K562 (cell line): ENCODE measurements around the gene ZNF628. TPM values are rescaled to one million over a fixed set of nuclear protein-coding genes. Genes with fewer than 3 reads are reported as not detected.

Experiments
- ARID1B ChIP-seq: fragments of 450-650 bp; IDR thresholded peaks from 2 replicates; pipeline ENCODE4 v1.6.1; 2016; ENCODE audit warnings: antibody characterized with exemption, mild to moderate bottlenecking, inconsistent platforms
- CREB1 ChIP-seq, 2 experiments: sonication (generic) in 1 of 2; formaldehyde crosslinking in 1 of 2; IDR thresholded peaks; 2 replicates each; pipeline versions ENCODE4 v1.6.1 to v1.8.0; 2012 to 2022; ENCODE audit warnings: inconsistent platforms in 1 of 2, mild to moderate bottlenecking in 1 of 2, missing genetic modification reagents in 1 of 2, moderate library complexity in 1 of 2
- JUN ChIP-seq, 2 experiments: sonication (generic) in 1 of 2; formaldehyde crosslinking in 1 of 2; IDR thresholded peaks; 2 replicates each; pipeline versions ENCODE4 v1.6.1 to v1.8.0; 2012 to 2022; ENCODE audit warnings: borderline replicate concordance in 2 of 2, mild to moderate bottlenecking in 2 of 2, improper control_type of control experiment in 1 of 2, low read depth in 1 of 2, low read length in 1 of 2, missing genetic modification reagents in 1 of 2
- KAT7 ChIP-seq: sonication (generic); formaldehyde crosslinking; IDR thresholded peaks from 2 replicates; pipeline ENCODE4 v1.8.0; 2022; ENCODE audit warnings: missing genetic modification reagents, mild to moderate bottlenecking, borderline replicate concordance
- MEIS2 ChIP-seq: fragments of 450-650 bp; IDR thresholded peaks from 2 replicates; pipeline ENCODE4 v1.6.1; 2014; ENCODE audit warnings: mild to moderate bottlenecking; ENCODE audit not compliant: partially characterized antibody
- SMAD4 ChIP-seq: fragments of 250-450 bp; sonication (Bioruptor Pico); conservative IDR thresholded peaks from 2 replicates; pipeline ENCODE4 v1.8.0; 2021; ENCODE audit warnings: inconsistent platforms, mild to moderate bottlenecking, moderate library complexity
- SUPT5H ChIP-seq: fragments of 450-650 bp; IDR thresholded peaks from 2 replicates; pipeline ENCODE4 v1.6.1; 2016
- ZNF431 ChIP-seq: sonication (generic); formaldehyde crosslinking; IDR thresholded peaks from 2 replicates; pipeline ENCODE4 v1.8.0; 2022; ENCODE audit warnings: mild to moderate bottlenecking, missing genetic modification reagents
- polyA plus RNA-seq, 8 experiments: library from polyadenylated mRNA; depleted of rRNA in 4 of 8; stranded (reverse) in 5 of 8; unstranded in 3 of 8; fragments of >200 nt; fragmentation: Nextera tagmentation in 2 of 8; fragmentation: Illumina TruSeq in 1 of 8; extraction: Ambion mirVana in 2 of 8; extraction: Trizol in 1 of 8; gene quantifications; 2 replicates each; pipeline versions ENCODE4 v1.2.1 to v1.2.3, GENCODE V29; 2011 to 2014; ENCODE audit warnings: inconsistent platforms in 1 of 8, missing spikeins in 1 of 8
- total RNA-seq, 7 experiments: library from RNA; depleted of rRNA in 6 of 7; stranded (reverse); fragments of >200 nt in 6 of 7; fragmentation: Illumina TruSeq in 2 of 7; extraction: Trizol in 2 of 7; gene quantifications; 2 replicates each; pipeline versions ENCODE4 v1.2.1 to v1.2.3, GENCODE V29; 2011 to 2021; ENCODE audit warnings: low replicate concordance in 1 of 7
- TF ChIP-seq, protein P1 (sequence below): sonication (generic); formaldehyde crosslinking; IDR thresholded peaks from 2 replicates; pipeline ENCODE4 v1.8.0; 2023; ENCODE audit warnings: missing genetic modification reagents, mild to moderate bottlenecking, borderline replicate concordance
- TF ChIP-seq, protein P2 (sequence below): sonication (generic); formaldehyde crosslinking; IDR thresholded peaks from 2 replicates; pipeline ENCODE4 v1.9.0; 2022; ENCODE audit warnings: mild to moderate bottlenecking, missing genetic modification reagents
- TF ChIP-seq, protein P3 (sequence below): fragments of 450-650 bp; formaldehyde crosslinking; IDR thresholded peaks from 2 replicates; pipeline ENCODE4 v1.4.0; 2020; ENCODE audit warnings: mild to moderate bottlenecking, mixed read lengths
- TF ChIP-seq, protein P4 (sequence below): fragments of 450-650 bp; conservative IDR thresholded peaks from 2 replicates; pipeline ENCODE4 v1.6.1; 2016; ENCODE audit warnings: missing genetic modification characterization, low read depth, mild to moderate bottlenecking, missing compliant biosample characterization, moderate library complexity
- TF ChIP-seq, protein P5 (sequence below): fragments of 200-800 bp; sonication (Bioruptor generic); IDR thresholded peaks from 2 replicates; pipeline ENCODE4 v1.6.1; 2017; ENCODE audit warnings: missing genetic modification characterization, missing compliant biosample characterization

The ZNF628 gene
- total and polyA plus RNA-seq, 9 of the 15 experiments (the other 6 are each of a cell fraction or from before 2014, with no cell fraction given) = 0.13 to 13.6 (median 2.2) TPM; not detected in 3

DNA sequence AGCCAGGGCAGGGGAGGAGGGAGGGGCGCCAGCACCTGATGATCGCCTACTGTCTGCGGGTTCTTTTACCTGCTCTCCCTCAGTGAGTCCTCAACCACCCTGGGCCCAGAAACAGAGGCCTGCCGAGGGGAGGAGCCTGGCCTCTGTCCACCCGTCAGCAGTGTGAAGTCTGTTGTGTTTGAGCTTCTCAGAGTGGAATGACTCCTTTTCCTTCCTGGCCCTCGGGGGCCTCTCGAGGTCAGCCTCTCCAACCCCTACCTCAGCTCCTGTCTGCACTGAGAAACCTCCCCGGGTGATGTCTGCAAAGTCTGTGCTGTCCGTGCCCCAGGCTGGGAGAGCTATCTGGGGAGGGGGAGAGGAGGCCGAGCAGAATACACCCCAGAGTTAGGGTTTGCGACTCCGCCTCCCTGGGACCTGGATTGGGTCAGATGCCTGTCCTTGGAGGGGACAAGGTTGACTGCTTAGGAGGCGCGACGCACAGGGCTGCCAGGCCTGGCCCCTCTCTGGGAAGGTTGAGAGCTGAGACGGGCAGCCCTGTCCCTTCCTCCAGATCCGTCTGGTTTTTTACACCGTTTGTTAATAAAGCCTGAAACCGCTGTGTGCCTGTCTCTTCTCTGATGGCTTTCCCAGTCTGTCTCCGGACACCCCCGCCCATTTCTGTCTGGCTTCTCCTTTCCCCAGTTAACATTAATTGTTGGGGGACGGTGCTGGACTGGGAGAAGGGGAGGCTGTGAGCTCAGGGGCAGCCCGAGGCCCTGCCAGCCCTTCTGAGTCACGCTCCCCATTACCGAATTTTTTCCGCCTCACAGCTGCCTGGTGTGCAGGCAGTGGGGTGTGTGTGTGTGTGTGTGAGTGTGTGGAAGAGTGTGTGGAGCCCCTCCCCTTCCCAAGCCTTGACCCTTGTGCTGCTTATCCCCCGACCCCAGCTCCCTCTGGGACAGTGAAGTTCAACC lies 10.8 kb downstream of the ZNF628 start (continued):
- TF ChIP-seq CREB1 (IDR thresholded peaks at IDR 0.05) (no peak), CREB1 (CRISPR knock-in tag; IDR thresholded peaks at IDR 0.05) (peak; percentile 33; the same call in 1 of the 2 replicates), JUN (IDR thresholded peaks at IDR 0.05; ENCODE audit: borderline replicate concordance, low read depth, low read length) (peak; percentile 67; the same call in 1 of the 2 replicates), JUN (CRISPR knock-in tag; IDR thresholded peaks at IDR 0.05; ENCODE audit: borderline replicate concordance) (no peak), KAT7 (0 out of 2 replicates have a peak, but pooled peaks have one; percentile 46), ZNF431 (no peak), SUPT5H (0 out of 2 replicates have a peak, but pooled peaks have one; percentile 24), ARID1B (peak; percentile 55; the same call in 1 of the 2 replicates), MEIS2 (peak; percentile 2), SMAD4 (CRISPR knock-in tag) (0 out of 2 replicates have a peak, but pooled peaks have one; percentile 31)
- TF ChIP-seq, protein P1, sequence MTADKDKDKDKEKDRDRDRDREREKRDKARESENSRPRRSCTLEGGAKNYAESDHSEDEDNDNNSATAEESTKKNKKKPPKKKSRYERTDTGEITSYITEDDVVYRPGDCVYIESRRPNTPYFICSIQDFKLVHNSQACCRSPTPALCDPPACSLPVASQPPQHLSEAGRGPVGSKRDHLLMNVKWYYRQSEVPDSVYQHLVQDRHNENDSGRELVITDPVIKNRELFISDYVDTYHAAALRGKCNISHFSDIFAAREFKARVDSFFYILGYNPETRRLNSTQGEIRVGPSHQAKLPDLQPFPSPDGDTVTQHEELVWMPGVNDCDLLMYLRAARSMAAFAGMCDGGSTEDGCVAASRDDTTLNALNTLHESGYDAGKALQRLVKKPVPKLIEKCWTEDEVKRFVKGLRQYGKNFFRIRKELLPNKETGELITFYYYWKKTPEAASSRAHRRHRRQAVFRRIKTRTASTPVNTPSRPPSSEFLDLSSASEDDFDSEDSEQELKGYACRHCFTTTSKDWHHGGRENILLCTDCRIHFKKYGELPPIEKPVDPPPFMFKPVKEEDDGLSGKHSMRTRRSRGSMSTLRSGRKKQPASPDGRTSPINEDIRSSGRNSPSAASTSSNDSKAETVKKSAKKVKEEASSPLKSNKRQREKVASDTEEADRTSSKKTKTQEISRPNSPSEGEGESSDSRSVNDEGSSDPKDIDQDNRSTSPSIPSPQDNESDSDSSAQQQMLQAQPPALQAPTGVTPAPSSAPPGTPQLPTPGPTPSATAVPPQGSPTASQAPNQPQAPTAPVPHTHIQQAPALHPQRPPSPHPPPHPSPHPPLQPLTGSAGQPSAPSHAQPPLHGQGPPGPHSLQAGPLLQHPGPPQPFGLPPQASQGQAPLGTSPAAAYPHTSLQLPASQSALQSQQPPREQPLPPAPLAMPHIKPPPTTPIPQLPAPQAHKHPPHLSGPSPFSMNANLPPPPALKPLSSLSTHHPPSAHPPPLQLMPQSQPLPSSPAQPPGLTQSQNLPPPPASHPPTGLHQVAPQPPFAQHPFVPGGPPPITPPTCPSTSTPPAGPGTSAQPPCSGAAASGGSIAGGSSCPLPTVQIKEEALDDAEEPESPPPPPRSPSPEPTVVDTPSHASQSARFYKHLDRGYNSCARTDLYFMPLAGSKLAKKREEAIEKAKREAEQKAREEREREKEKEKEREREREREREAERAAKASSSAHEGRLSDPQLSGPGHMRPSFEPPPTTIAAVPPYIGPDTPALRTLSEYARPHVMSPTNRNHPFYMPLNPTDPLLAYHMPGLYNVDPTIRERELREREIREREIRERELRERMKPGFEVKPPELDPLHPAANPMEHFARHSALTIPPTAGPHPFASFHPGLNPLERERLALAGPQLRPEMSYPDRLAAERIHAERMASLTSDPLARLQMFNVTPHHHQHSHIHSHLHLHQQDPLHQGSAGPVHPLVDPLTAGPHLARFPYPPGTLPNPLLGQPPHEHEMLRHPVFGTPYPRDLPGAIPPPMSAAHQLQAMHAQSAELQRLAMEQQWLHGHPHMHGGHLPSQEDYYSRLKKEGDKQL (CRISPR knock-in tag) = 0 out of 2 replicates have a peak, but pooled peaks have one; percentile 61
- TF ChIP-seq, protein P2, sequence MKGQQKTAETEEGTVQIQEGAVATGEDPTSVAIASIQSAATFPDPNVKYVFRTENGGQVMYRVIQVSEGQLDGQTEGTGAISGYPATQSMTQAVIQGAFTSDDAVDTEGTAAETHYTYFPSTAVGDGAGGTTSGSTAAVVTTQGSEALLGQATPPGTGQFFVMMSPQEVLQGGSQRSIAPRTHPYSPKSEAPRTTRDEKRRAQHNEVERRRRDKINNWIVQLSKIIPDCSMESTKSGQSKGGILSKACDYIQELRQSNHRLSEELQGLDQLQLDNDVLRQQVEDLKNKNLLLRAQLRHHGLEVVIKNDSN (CRISPR knock-in tag) = peak; percentile 27; the same call in 1 of the 2 replicates
- TF ChIP-seq, protein P3, sequence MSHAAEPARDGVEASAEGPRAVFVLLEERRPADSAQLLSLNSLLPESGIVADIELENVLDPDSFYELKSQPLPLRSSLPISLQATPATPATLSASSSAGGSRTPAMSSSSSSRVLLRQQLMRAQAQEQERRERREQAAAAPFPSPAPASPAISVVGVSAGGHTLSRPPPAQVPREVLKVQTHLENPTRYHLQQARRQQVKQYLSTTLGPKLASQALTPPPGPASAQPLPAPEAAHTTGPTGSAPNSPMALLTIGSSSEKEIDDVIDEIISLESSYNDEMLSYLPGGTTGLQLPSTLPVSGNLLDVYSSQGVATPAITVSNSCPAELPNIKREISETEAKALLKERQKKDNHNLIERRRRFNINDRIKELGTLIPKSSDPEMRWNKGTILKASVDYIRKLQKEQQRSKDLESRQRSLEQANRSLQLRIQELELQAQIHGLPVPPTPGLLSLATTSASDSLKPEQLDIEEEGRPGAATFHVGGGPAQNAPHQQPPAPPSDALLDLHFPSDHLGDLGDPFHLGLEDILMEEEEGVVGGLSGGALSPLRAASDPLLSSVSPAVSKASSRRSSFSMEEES = no peak
- TF ChIP-seq, protein P4, sequence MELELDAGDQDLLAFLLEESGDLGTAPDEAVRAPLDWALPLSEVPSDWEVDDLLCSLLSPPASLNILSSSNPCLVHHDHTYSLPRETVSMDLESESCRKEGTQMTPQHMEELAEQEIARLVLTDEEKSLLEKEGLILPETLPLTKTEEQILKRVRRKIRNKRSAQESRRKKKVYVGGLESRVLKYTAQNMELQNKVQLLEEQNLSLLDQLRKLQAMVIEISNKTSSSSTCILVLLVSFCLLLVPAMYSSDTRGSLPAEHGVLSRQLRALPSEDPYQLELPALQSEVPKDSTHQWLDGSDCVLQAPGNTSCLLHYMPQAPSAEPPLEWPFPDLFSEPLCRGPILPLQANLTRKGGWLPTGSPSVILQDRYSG (tag) = no peak
- TF ChIP-seq, protein P5, sequence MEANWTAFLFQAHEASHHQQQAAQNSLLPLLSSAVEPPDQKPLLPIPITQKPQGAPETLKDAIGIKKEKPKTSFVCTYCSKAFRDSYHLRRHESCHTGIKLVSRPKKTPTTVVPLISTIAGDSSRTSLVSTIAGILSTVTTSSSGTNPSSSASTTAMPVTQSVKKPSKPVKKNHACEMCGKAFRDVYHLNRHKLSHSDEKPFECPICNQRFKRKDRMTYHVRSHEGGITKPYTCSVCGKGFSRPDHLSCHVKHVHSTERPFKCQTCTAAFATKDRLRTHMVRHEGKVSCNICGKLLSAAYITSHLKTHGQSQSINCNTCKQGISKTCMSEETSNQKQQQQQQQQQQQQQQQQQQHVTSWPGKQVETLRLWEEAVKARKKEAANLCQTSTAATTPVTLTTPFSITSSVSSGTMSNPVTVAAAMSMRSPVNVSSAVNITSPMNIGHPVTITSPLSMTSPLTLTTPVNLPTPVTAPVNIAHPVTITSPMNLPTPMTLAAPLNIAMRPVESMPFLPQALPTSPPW (CRISPR knock-in tag) = peak; percentile 74
